ENCODE measurements around the gene OR1N2.
"Not testable (repeated sequence)": the region's sequence is repeated elsewhere in the genome, so short reads cannot be mapped to it uniquely, and the experiment has no call there.

OR1N2 gene

DNA sequence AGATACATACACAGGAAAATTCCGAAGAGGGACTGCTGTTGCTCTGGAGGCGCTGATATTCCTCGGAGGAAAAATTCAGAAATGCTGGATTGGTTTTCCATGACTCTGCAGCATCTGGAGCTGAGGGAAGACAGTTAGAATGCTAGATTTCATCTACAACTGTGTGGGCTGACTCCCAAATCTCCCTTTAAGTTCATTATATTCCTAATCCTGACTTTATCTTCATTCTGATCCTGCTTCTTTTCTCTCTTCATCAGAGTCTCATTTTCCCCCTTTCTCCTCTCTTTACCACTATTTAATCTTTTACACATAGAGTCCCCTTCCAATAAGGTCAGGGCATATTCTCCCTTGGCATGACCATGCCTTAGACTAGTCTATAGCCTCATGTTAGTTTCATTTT is 25.7 kb upstream of the OR1N2 start, which contains the start of gene OR1N1:
Gene OR1N1 (minus strand): TSS at position 101 of the 400 bp plus-strand sequence. CDS start 0 bp downstream, at position 101.
- ATAC-seq (ENCODE audit: insufficient read depth, low read depth) (no peak), DNase-seq (no peak)
- H4K20me1 ChIP-seq (ENCODE audit: insufficient read depth, low read length): no peaks in the 10 kb centered on the region
- peaks cover 8% of the 10 kb centered on the region for H3K27me3 ChIP-seq (ENCODE audit: insufficient read depth, low read length, poor library complexity)
- H3K4me1 ChIP-seq (ENCODE audit: insufficient read depth, low read length): no peaks in the 10 kb centered on the region
- no peak within 1 kb of the TSS for H2AFZ ChIP-seq (ENCODE audit: low read depth, low read length)
- H3K4me2 ChIP-seq (ENCODE audit: insufficient read depth, low read length): no peak within 1 kb of the TSS
- no peaks in the 10 kb centered on the region for H3K79me2 ChIP-seq (ENCODE audit: insufficient read depth, low read length)
- no peaks in the 10 kb centered on the region for H3K9me3 ChIP-seq (ENCODE audit: insufficient read depth, low read length, severe bottlenecking)
- H3K27ac ChIP-seq (ENCODE audit: low read length): no peak within 1 kb of the TSS
- H3K9ac ChIP-seq (ENCODE audit: low read depth, low read length): no peak within 1 kb of the TSS
- H3K36me3 ChIP-seq (ENCODE audit: insufficient read depth, low read length): no peaks in the 10 kb centered on the region
- no peak for TF ChIP-seq EZH2 (IDR thresholded peaks at IDR 0.05; ENCODE audit: borderline replicate concordance, low read depth, low read length, severe bottlenecking)
- TF ChIP-seq, protein P1, sequence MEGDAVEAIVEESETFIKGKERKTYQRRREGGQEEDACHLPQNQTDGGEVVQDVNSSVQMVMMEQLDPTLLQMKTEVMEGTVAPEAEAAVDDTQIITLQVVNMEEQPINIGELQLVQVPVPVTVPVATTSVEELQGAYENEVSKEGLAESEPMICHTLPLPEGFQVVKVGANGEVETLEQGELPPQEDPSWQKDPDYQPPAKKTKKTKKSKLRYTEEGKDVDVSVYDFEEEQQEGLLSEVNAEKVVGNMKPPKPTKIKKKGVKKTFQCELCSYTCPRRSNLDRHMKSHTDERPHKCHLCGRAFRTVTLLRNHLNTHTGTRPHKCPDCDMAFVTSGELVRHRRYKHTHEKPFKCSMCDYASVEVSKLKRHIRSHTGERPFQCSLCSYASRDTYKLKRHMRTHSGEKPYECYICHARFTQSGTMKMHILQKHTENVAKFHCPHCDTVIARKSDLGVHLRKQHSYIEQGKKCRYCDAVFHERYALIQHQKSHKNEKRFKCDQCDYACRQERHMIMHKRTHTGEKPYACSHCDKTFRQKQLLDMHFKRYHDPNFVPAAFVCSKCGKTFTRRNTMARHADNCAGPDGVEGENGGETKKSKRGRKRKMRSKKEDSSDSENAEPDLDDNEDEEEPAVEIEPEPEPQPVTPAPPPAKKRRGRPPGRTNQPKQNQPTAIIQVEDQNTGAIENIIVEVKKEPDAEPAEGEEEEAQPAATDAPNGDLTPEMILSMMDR (IDR thresholded peaks at IDR 0.05; ENCODE audit: borderline replicate concordance, extremely low read depth, low read length, poor library complexity, severe bottlenecking): no peak
- no peak within 1 kb of the TSS for H3K4me3 ChIP-seq (ENCODE audit: low read depth in 1 of 2, low read length in 2 of 2)

- H3K79me2 ChIP-seq (ENCODE audit: insufficient read depth, low read length); H3K4me2 ChIP-seq (ENCODE audit: insufficient read depth, low read length); H3K27ac ChIP-seq (ENCODE audit: low read length); H3K4me3 ChIP-seq (ENCODE audit: low read depth in 1 of 2, low read length in 2 of 2); H3K9ac ChIP-seq (ENCODE audit: low read depth, low read length); H4K20me1 ChIP-seq (ENCODE audit: insufficient read depth, low read length); H3K4me1 ChIP-seq (ENCODE audit: insufficient read depth, low read length); ATAC-seq (ENCODE audit: insufficient read depth, low read depth); DNase-seq; H3K27me3 ChIP-seq (ENCODE audit: insufficient read depth, low read length, poor library complexity); H3K36me3 ChIP-seq (ENCODE audit: insufficient read depth, low read length); H2AFZ ChIP-seq (ENCODE audit: low read depth, low read length); H3K9me3 ChIP-seq (ENCODE audit: insufficient read depth, low read length, severe bottlenecking): not testable (repeated sequence)
Observed at GRCh38 chr9:122531157-122531556, 21.8 kb upstream of the OR1N2 start.

GRCh38 chr9:122536134-122536533 is 16.8 kb upstream of the OR1N2 start:
- Histone ChIP-seq H3K36me3 (ENCODE audit: insufficient read depth, low read length) (no peaks in the 10 kb centered on the region), H3K79me2 (ENCODE audit: insufficient read depth, low read length) (no peaks in the 10 kb centered on the region), H3K4me1 (ENCODE audit: insufficient read depth, low read length) (no peaks in the 10 kb centered on the region), H4K20me1 (ENCODE audit: insufficient read depth, low read length) (no peaks in the 10 kb centered on the region), H2AFZ (ENCODE audit: low read depth, low read length) (no peak overlapping the region), H3K4me3 (ENCODE audit: low read depth in 1 of 2, low read length in 2 of 2) (no peak overlapping the region), H3K9ac (ENCODE audit: low read depth, low read length) (no peak overlapping the region), H3K9me3 (ENCODE audit: insufficient read depth, low read length, severe bottlenecking) (no peaks in the 10 kb centered on the region), H3K4me2 (ENCODE audit: insufficient read depth, low read length) (no peak overlapping the region), H3K27me3 (ENCODE audit: insufficient read depth, low read length, poor library complexity) (no peaks in the 10 kb centered on the region), H3K27ac (ENCODE audit: low read length) (no peak overlapping the region)
- no peak for DNase-seq
- TF ChIP-seq, protein P1 (IDR thresholded peaks at IDR 0.05; ENCODE audit: borderline replicate concordance, extremely low read depth, low read length, poor library complexity, severe bottlenecking): no peak
- no peak for TF ChIP-seq EZH2 (IDR thresholded peaks at IDR 0.05; ENCODE audit: borderline replicate concordance, low read depth, low read length, severe bottlenecking)
- ATAC-seq (ENCODE audit: insufficient read depth, low read depth): no peak

DNA sequence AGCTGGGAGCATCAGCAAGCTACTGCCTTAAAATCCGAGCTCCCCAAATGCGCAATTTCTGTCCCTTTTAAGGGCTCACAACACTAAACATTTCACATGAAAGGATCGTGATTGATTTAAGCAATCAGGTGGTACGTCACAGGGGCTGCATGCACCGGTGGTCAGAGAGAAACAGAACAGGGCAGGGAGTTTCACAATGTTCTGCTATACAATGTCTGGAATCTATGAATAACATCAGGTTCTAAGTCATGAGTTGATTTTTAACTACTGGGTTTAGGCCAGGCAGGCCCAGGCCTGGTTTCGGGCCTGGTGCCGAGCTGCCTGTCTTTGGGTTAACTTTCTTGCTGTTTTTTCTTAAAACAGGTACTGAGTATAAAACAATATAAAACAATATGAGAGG is 15.8 kb upstream of the OR1N2 start:
- H2AFZ ChIP-seq (ENCODE audit: low read depth, low read length); DNase-seq; H3K27me3 ChIP-seq (ENCODE audit: insufficient read depth, low read length, poor library complexity); ATAC-seq (ENCODE audit: insufficient read depth, low read depth); H3K4me2 ChIP-seq (ENCODE audit: insufficient read depth, low read length); H3K9me3 ChIP-seq (ENCODE audit: insufficient read depth, low read length, severe bottlenecking); H3K79me2 ChIP-seq (ENCODE audit: insufficient read depth, low read length); H4K20me1 ChIP-seq (ENCODE audit: insufficient read depth, low read length); H3K36me3 ChIP-seq (ENCODE audit: insufficient read depth, low read length); H3K27ac ChIP-seq (ENCODE audit: low read length); H3K4me3 ChIP-seq (ENCODE audit: low read depth in 1 of 2, low read length in 2 of 2); H3K9ac ChIP-seq (ENCODE audit: low read depth, low read length); H3K4me1 ChIP-seq (ENCODE audit: insufficient read depth, low read length): not testable (repeated sequence)

Measured in DND-41 (cell line).